HepG2 (cell line): ENCODE measurements around the gene LRRC45. TPM values are rescaled to one million over a fixed set of nuclear protein-coding genes. Genes with fewer than 3 reads are reported as not detected.

ENCODE experiments used
- ARHGAP35 ChIP-seq: sonication (generic); formaldehyde crosslinking; IDR thresholded peaks from 2 replicates; pipeline ENCODE4 v1.9.0; 2022; ENCODE audit warnings: mild to moderate bottlenecking, inconsistent platforms, moderate library complexity, missing genetic modification reagents, borderline replicate concordance
- ATRX ChIP-seq: sonication (generic); formaldehyde crosslinking; IDR thresholded peaks from 2 replicates; pipeline ENCODE4 v1.4.0; 2020; ENCODE audit warnings: missing genetic modification reagents, borderline replicate concordance
- FOXO4 ChIP-seq: sonication (generic); formaldehyde crosslinking; conservative IDR thresholded peaks from 2 replicates; pipeline ENCODE4 v1.8.1; 2023; ENCODE audit warnings: missing genetic modification reagents
- HOXD1 ChIP-seq: sonication (generic); formaldehyde crosslinking; IDR thresholded peaks from 2 replicates; pipeline ENCODE4 v1.5.0; 2020; ENCODE audit warnings: missing genetic modification reagents
- NFKBIZ ChIP-seq: IDR thresholded peaks from 2 replicates; pipeline ENCODE4 v1.6.1; 2018; ENCODE audit warnings: missing genetic modification reagents, missing compliant biosample characterization
- RARA ChIP-seq: IDR thresholded peaks from 2 replicates; pipeline ENCODE4 v1.6.1; 2016; ENCODE audit warnings: missing genetic modification reagents, missing compliant biosample characterization
- RORA ChIP-seq: sonication (generic); formaldehyde crosslinking; IDR thresholded peaks from 2 replicates; pipeline ENCODE4 v1.5.0; 2020; ENCODE audit warnings: mild to moderate bottlenecking, missing genetic modification reagents, moderate library complexity
- ZNF138 ChIP-seq: sonication (generic); formaldehyde crosslinking; IDR thresholded peaks from 2 replicates; pipeline ENCODE4 v1.5.0; 2020; ENCODE audit warnings: mild to moderate bottlenecking, low read depth, missing genetic modification reagents
- ZNF30 ChIP-seq: sonication (generic); formaldehyde crosslinking; IDR thresholded peaks from 2 replicates; pipeline ENCODE4 v1.5.0; 2020; ENCODE audit warnings: mild to moderate bottlenecking, missing genetic modification reagents
- ZNF616 ChIP-seq: sonication (generic); formaldehyde crosslinking; IDR thresholded peaks from 2 replicates; pipeline ENCODE4 v1.5.0; 2020; ENCODE audit warnings: low read depth, mild to moderate bottlenecking, missing genetic modification reagents
- ZNF768 ChIP-seq: sonication (generic); formaldehyde crosslinking; IDR thresholded peaks from 2 replicates; pipeline ENCODE4 v1.4.0; 2020; ENCODE audit warnings: missing genetic modification reagents
- polyA plus RNA-seq, 8 experiments: library from polyadenylated mRNA; depleted of rRNA in 3 of 8; stranded (reverse) in 7 of 8; unstranded in 1 of 8; fragments of >200 nt; fragmentation: Illumina TruSeq in 4 of 8; extraction: Trizol in 4 of 8; gene quantifications; 2 replicates each; pipeline versions ENCODE4 v1.2.1 to v1.2.3, GENCODE V29; 2011 to 2016; ENCODE audit warnings: low read depth in 4 of 8, missing spikeins in 1 of 8, mixed read lengths in 1 of 8; ENCODE audit not compliant: insufficient read depth in 1 of 8
- total RNA-seq, 5 experiments: library from RNA; depleted of rRNA; stranded (reverse); fragments of >200 nt; fragmentation: Illumina TruSeq; extraction: Trizol; gene quantifications; 2 replicates each; pipeline ENCODE4 v1.2.3, GENCODE V29; 2016; ENCODE audit warnings: low read depth in 1 of 5
- TF ChIP-seq, protein P1 (sequence below): sonication (generic); formaldehyde crosslinking; IDR thresholded peaks from 2 replicates; pipeline ENCODE4 v1.5.0; 2020; ENCODE audit warnings: mild to moderate bottlenecking, missing genetic modification reagents, borderline replicate concordance
- TF ChIP-seq, protein P2 (sequence below): IDR thresholded peaks from 2 replicates; pipeline ENCODE4 v1.6.1; 2016; ENCODE audit warnings: low read depth

Gene LRRC45
- total and polyA plus RNA-seq, 2 of the 13 experiments (the other 11 are each of a cell fraction or from before 2014, with no cell fraction given), result 11.6 to 48.1 TPM

GRCh38 chr17:81999976-82000802, 22.9 kb upstream of the LRRC45 start (continued):
- TF ChIP-seq, protein P1, sequence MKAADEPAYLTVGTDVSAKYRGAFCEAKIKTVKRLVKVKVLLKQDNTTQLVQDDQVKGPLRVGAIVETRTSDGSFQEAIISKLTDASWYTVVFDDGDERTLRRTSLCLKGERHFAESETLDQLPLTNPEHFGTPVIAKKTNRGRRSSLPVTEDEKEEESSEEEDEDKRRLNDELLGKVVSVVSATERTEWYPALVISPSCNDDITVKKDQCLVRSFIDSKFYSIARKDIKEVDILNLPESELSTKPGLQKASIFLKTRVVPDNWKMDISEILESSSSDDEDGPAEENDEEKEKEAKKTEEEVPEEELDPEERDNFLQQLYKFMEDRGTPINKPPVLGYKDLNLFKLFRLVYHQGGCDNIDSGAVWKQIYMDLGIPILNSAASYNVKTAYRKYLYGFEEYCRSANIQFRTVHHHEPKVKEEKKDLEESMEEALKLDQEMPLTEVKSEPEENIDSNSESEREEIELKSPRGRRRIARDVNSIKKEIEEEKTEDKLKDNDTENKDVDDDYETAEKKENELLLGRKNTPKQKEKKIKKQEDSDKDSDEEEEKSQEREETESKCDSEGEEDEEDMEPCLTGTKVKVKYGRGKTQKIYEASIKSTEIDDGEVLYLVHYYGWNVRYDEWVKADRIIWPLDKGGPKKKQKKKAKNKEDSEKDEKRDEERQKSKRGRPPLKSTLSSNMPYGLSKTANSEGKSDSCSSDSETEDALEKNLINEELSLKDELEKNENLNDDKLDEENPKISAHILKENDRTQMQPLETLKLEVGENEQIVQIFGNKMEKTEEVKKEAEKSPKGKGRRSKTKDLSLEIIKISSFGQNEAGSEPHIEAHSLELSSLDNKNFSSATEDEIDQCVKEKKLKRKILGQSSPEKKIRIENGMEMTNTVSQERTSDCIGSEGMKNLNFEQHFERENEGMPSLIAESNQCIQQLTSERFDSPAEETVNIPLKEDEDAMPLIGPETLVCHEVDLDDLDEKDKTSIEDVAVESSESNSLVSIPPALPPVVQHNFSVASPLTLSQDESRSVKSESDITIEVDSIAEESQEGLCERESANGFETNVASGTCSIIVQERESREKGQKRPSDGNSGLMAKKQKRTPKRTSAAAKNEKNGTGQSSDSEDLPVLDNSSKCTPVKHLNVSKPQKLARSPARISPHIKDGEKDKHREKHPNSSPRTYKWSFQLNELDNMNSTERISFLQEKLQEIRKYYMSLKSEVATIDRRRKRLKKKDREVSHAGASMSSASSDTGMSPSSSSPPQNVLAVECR, result peak; percentile 68; the same call in 1 of the 2 replicates
- TF ChIP-seq, protein P2, sequence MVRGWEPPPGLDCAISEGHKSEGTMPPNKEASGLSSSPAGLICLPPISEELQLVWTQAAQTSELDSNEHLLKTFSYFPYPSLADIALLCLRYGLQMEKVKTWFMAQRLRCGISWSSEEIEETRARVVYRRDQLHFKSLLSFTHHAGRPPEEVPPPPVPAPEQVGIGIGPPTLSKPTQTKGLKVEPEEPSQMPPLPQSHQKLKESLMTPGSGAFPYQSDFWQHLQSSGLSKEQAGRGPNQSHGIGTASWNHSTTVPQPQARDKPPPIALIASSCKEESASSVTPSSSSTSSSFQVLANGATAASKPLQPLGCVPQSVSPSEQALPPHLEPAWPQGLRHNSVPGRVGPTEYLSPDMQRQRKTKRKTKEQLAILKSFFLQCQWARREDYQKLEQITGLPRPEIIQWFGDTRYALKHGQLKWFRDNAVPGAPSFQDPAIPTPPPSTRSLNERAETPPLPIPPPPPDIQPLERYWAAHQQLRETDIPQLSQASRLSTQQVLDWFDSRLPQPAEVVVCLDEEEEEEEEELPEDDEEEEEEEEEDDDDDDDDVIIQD (CRISPR knock-in tag), result no peak; the same call in 1 of the 2 replicates
- TF ChIP-seq RARA (peak; percentile 30), ZNF616 (CRISPR knock-in tag) (no peak; the same call in 1 of the 2 replicates), ARHGAP35 (CRISPR knock-in tag) (no peak; the same call in 1 of the 2 replicates), ZNF30 (CRISPR knock-in tag) (no peak; the same call in 1 of the 2 replicates), NFKBIZ (CRISPR knock-in tag) (no peak; the same call in 1 of the 2 replicates), ZNF138 (CRISPR knock-in tag) (no peak), ATRX (CRISPR knock-in tag) (no peak), FOXO4 (CRISPR knock-in tag) (no peak), ZNF768 (CRISPR knock-in tag) (peak; percentile 74; the same call in 1 of the 2 replicates), HOXD1 (peak; percentile 97), RORA (CRISPR knock-in tag) (no peak)
